Liver (tissue), 9 donors: ENCODE measurements around the gene CHM. TPM values are rescaled to one million over a fixed set of nuclear protein-coding genes. Genes with fewer than 3 reads are reported as not detected.

Source experiments
- DNase-seq: peaks from one replicate; pipeline ENCODE4 v3.0.0-alpha.2; 2017; ENCODE audit warnings: low spot score
- H3K27ac ChIP-seq, 2 donors: one replicate each; pipeline ENCODE4 v1.7.0; 2013; ENCODE audit warnings: inconsistent platforms in 2 of 2, low read length in 2 of 2, control low read depth in 1 of 2, low read depth in 1 of 2, mild to moderate bottlenecking in 1 of 2
- H3K27me3 ChIP-seq, 4 donors: one replicate each; pipeline versions ENCODE4 v1.6.1 to v1.7.0; 2013; ENCODE audit warnings: low read length in 3 of 4, inconsistent platforms in 1 of 4, mild to moderate bottlenecking in 1 of 4, moderate library complexity in 1 of 4; ENCODE audit not compliant: control insufficient read depth in 4 of 4, insufficient read depth in 4 of 4
- H3K36me3 ChIP-seq, 4 donors: one replicate each; pipeline versions ENCODE4 v1.6.1 to v1.7.0; 2013; ENCODE audit warnings: low read length in 3 of 4, mild to moderate bottlenecking in 3 of 4, low read depth in 1 of 4, moderate library complexity in 1 of 4; ENCODE audit not compliant: control insufficient read depth in 4 of 4, insufficient read depth in 3 of 4
- H3K4me1 ChIP-seq, 4 donors: one replicate each; pipeline versions ENCODE4 v1.6.1 to v1.7.0; 2013; ENCODE audit warnings: low read length in 3 of 4, mild to moderate bottlenecking in 3 of 4, moderate library complexity in 1 of 4; ENCODE audit not compliant: control insufficient read depth in 4 of 4, insufficient read depth in 4 of 4
- H3K4me3 ChIP-seq, 3 donors: one replicate each; pipeline versions ENCODE4 v1.6.1 to v1.7.0; 2013; ENCODE audit warnings: low read length in 3 of 3, control low read depth in 1 of 3, low read depth in 1 of 3, mild to moderate bottlenecking in 1 of 3
- H3K9ac ChIP-seq, 2 donors: one replicate each; pipeline ENCODE4 v1.7.0; 2013; ENCODE audit warnings: low read length in 2 of 2, mild to moderate bottlenecking in 2 of 2, moderate library complexity in 2 of 2, control low read depth in 1 of 2, low read depth in 1 of 2
- H3K9me3 ChIP-seq, 4 donors: one replicate each; pipeline versions ENCODE4 v1.6.1 to v1.7.0; 2013; ENCODE audit warnings: low read length in 3 of 4; ENCODE audit not compliant: control insufficient read depth in 4 of 4
- ATF3 ChIP-seq: IDR thresholded peaks from 2 replicates; pipeline ENCODE4 v1.6.1; 2016; ENCODE audit warnings: antibody characterized with exemption
- CTCF ChIP-seq: fragments of 150-350 bp; IDR thresholded peaks from 2 replicates; pipeline ENCODE4 v1.5.1; 2017; ENCODE audit warnings: improper control_type of control experiment, low read depth, low read length; ENCODE audit not compliant: missing input control
- EGR1 ChIP-seq, 2 donors: IDR thresholded peaks; 2 replicates each; pipeline ENCODE4 v1.6.1; 2016 to 2018; ENCODE audit warnings: antibody characterized with exemption in 2 of 2, low read depth in 2 of 2
- FOXA1 ChIP-seq: IDR thresholded peaks from 2 replicates; pipeline ENCODE4 v1.6.1; 2016; ENCODE audit warnings: antibody characterized with exemption
- GABPA ChIP-seq, 2 donors: IDR thresholded peaks in 1 of 2; conservative IDR thresholded peaks in 1 of 2; 2 replicates each; pipeline ENCODE4 v1.6.1; 2016; ENCODE audit warnings: antibody characterized with exemption in 2 of 2, mild to moderate bottlenecking in 1 of 2, moderate library complexity in 1 of 2
- HNF4A ChIP-seq, 2 donors: conservative IDR thresholded peaks; 2 replicates each; pipeline ENCODE4 v1.6.1; 2016; ENCODE audit warnings: antibody characterized with exemption in 2 of 2, mild to moderate bottlenecking in 2 of 2
- HNF4G ChIP-seq: IDR thresholded peaks from 2 replicates; pipeline ENCODE4 v1.6.1; 2016; ENCODE audit warnings: antibody characterized with exemption
- MAX ChIP-seq: IDR thresholded peaks from 2 replicates; pipeline ENCODE4 v1.6.1; 2016; ENCODE audit warnings: antibody characterized with exemption
- NR2F2 ChIP-seq: IDR thresholded peaks from 2 replicates; pipeline ENCODE4 v1.6.1; 2016; ENCODE audit warnings: antibody characterized with exemption
- RAD21 ChIP-seq, 2 donors: IDR thresholded peaks; 2 replicates each; pipeline ENCODE4 v1.6.1; 2016; ENCODE audit warnings: antibody characterized with exemption in 2 of 2, mild to moderate bottlenecking in 2 of 2
- REST ChIP-seq: IDR thresholded peaks from 2 replicates; pipeline ENCODE4 v1.6.1; 2016; ENCODE audit warnings: antibody characterized with exemption, mild to moderate bottlenecking
- RXRA ChIP-seq, 2 donors: IDR thresholded peaks; 2 replicates each; pipeline ENCODE4 v1.6.1; 2017 to 2018; ENCODE audit warnings: antibody characterized with exemption in 2 of 2, mild to moderate bottlenecking in 1 of 2
- SP1 ChIP-seq: IDR thresholded peaks from 2 replicates; pipeline ENCODE4 v1.6.1; 2018; ENCODE audit warnings: antibody characterized with exemption, mild to moderate bottlenecking
- TAF1 ChIP-seq: conservative IDR thresholded peaks from 2 replicates; pipeline ENCODE4 v1.6.1; 2016; ENCODE audit warnings: antibody characterized with exemption, mild to moderate bottlenecking
- YY1 ChIP-seq: IDR thresholded peaks from 2 replicates; pipeline ENCODE4 v1.6.1; 2016; ENCODE audit warnings: antibody characterized with exemption, mild to moderate bottlenecking
- ZBTB33 ChIP-seq: IDR thresholded peaks from 2 replicates; pipeline ENCODE4 v1.6.1; 2016; ENCODE audit warnings: antibody characterized with exemption
- WGBS: extraction: QIAGEN DNeasy Blood & Tissue Kit; methylation state at CpG from one replicate; pipeline ENCODE4 v1.1.7; 2013; 5-methylcytosine and 5-hydroxymethylcytosine counted together
- polyA plus RNA-seq, 2 donors: library from polyadenylated mRNA; stranded (reverse) in 1 of 2; unstranded in 1 of 2; fragments of 200-250 nt in 1 of 2; fragments of >200 nt in 1 of 2; fragmentation: Nextera tagmentation in 1 of 2; extraction: Ambion mirVana in 1 of 2; gene quantifications; one replicate each; pipeline versions ENCODE4 v1.2.1 to v1.2.3, GENCODE V29; 2013 to 2015
- total RNA-seq, 2 donors: library from RNA; depleted of rRNA; stranded (reverse); fragments of >200 nt; gene quantifications; one replicate each; pipeline ENCODE4 v1.2.3, GENCODE V29; 2014
- donor health status: healthy.
- donor health status: healthy.
- donor health status: healthy.
- donor health status: healthy.
- donor health status: healthy.

CHM gene
- total and polyA plus RNA-seq, 4 donors: 5.1 to 8.1 (median 6.4) TPM

GRCh38 chrX:86039625-86040568 is 7.5 kb downstream of the CHM start (continued):
- no peak for TF ChIP-seq REST
- no peak for TF ChIP-seq TAF1
- TF ChIP-seq MAX: no peak
- no peak for TF ChIP-seq FOXA1
- TF ChIP-seq ATF3: no peak

GRCh38 chrX:86033385-86033784 is 14.0 kb downstream of the CHM start:
- Histone ChIP-seq H3K27ac (peak overlapping the region in 1 of 2 donors; percentile 25), H3K27me3 (no peaks in the 10 kb centered on the region), H3K9me3 (no peaks in the 10 kb centered on the region), H3K36me3 (no peaks in the 10 kb centered on the region), H3K4me1 (no peaks in the 10 kb centered on the region), H3K9ac (no peak overlapping the region), H3K4me3 (no peak overlapping the region)
- no peak for TF ChIP-seq ZBTB33
- no peak for TF ChIP-seq HNF4G
- TF ChIP-seq FOXA1: no peak
- no peak for TF ChIP-seq HNF4A (conservative IDR thresholded peaks at IDR 0.05)
- no peak for TF ChIP-seq NR2F2
- TF ChIP-seq CTCF: no peak
- DNase-seq: no peak

GRCh38 chrX:86028681-86029080 is 18.7 kb downstream of the CHM start:
- no peaks in the 10 kb centered on the region for H3K27me3 ChIP-seq
- no peak for DNase-seq
- no peaks in the 10 kb centered on the region for H3K36me3 ChIP-seq
- H3K27ac ChIP-seq: no peak overlapping the region
- no peaks in the 10 kb centered on the region for H3K9me3 ChIP-seq
- no peak overlapping the region for H3K9ac ChIP-seq
- H3K4me3 ChIP-seq: no peak overlapping the region
- no peaks in the 10 kb centered on the region for H3K4me1 ChIP-seq
- TF ChIP-seq ZBTB33: no peak
- TF ChIP-seq ATF3: no peak
- TF ChIP-seq HNF4A (conservative IDR thresholded peaks at IDR 0.05): no peak
- TF ChIP-seq MAX: no peak
- no peak for TF ChIP-seq EGR1 (IDR thresholded peaks at IDR 0.05; ENCODE audit: low read depth in 2 of 2)
- TF ChIP-seq SP1: no peak
- no peak for TF ChIP-seq FOXA1
- no peak for TF ChIP-seq RAD21 (IDR thresholded peaks at IDR 0.05)
- no peak for TF ChIP-seq GABPA (IDR thresholded peaks at IDR 0.05 in 1 of 2, conservative IDR thresholded peaks at IDR 0.05 in 1 of 2)
- TF ChIP-seq YY1: no peak
- no peak for TF ChIP-seq RXRA (IDR thresholded peaks at IDR 0.05)
- no peak for TF ChIP-seq TAF1
- no peak for TF ChIP-seq HNF4G
- WGBS: 82% methylated on average over 2 of the region's 2 CpGs
